Keratinocyte (primary cell): ENCODE data around the gene PAPPA2. TPM values are rescaled to one million over a fixed set of nuclear protein-coding genes. Genes with fewer than 3 reads are reported as not detected.

Experiments used
- DNase-seq: peaks from one replicate; pipeline ENCODE4 v3.0.0-alpha.2; 2011; ENCODE audit warnings: low read depth, missing footprints, low spot score
- FAIRE-seq: peaks from 2 replicates; lab custom pipeline; 2011; peaks lifted over from hg19 to GRCh38; lab: Jason Lieb, UNC
- H2AFZ ChIP-seq: 2 replicates; pipeline ENCODE4 v1.6.0; 2012; ENCODE audit warnings: low read length, control low read depth, inconsistent platforms; ENCODE audit not compliant: control insufficient read depth
- H3K27ac ChIP-seq: 2 replicates; pipeline ENCODE4 v1.5.1; 2011; ENCODE audit warnings: low read length; ENCODE audit not compliant: control insufficient read depth, insufficient read depth
- H3K27me3 ChIP-seq: 3 replicates; pipeline ENCODE4 v1.6.0; 2011; ENCODE audit warnings: low read length; ENCODE audit not compliant: control insufficient read depth, insufficient read depth; ENCODE audit errors: extremely low read depth
- H3K36me3 ChIP-seq, 2 experiments: 2 replicates in 1 of 2; 3 replicates in 1 of 2; pipeline ENCODE4 v1.5.1; 2011; ENCODE audit warnings: low read length in 2 of 2, mild to moderate bottlenecking in 1 of 2; ENCODE audit not compliant: control insufficient read depth in 2 of 2, insufficient read depth in 2 of 2; ENCODE audit errors: extremely low read depth in 1 of 2
- H3K4me1 ChIP-seq: 3 replicates; pipeline ENCODE4 v1.5.1; 2011; ENCODE audit warnings: low read length; ENCODE audit not compliant: control insufficient read depth, insufficient read depth; ENCODE audit errors: extremely low read depth
- H3K4me2 ChIP-seq: 3 replicates; pipeline ENCODE4 v1.6.0; 2011; ENCODE audit warnings: low read depth, low read length; ENCODE audit not compliant: control insufficient read depth, insufficient read depth; ENCODE audit errors: extremely low read depth
- H3K4me3 ChIP-seq, 3 experiments: fragments of 200-600 bp in 1 of 3; sonication (generic) in 1 of 3; 2 replicates in 2 of 3; 3 replicates in 1 of 3; pipeline ENCODE4 v1.5.1; 2011 to 2016; ENCODE audit warnings: low read length in 3 of 3, mild to moderate bottlenecking in 3 of 3, control low read depth in 2 of 3, inconsistent platforms in 1 of 3, low read depth in 1 of 3, mixed read lengths in 1 of 3, mixed run types in 1 of 3, moderate library complexity in 1 of 3; ENCODE audit not compliant: control insufficient read depth in 2 of 3, insufficient read depth in 2 of 3; ENCODE audit errors: extremely low read depth in 1 of 3
- H3K79me2 ChIP-seq: 2 replicates; pipeline ENCODE4 v1.6.0; 2012; ENCODE audit warnings: low read length; ENCODE audit not compliant: control insufficient read depth, insufficient read depth
- H3K9ac ChIP-seq: 3 replicates; pipeline ENCODE4 v1.6.0; 2011; ENCODE audit warnings: low read length; ENCODE audit not compliant: control insufficient read depth, insufficient read depth; ENCODE audit errors: extremely low read depth
- H3K9me1 ChIP-seq: 3 replicates; pipeline ENCODE4 v1.6.0; 2011; ENCODE audit warnings: low read length; ENCODE audit not compliant: control insufficient read depth, insufficient read depth; ENCODE audit errors: extremely low read depth
- H3K9me3 ChIP-seq: 2 replicates; pipeline ENCODE4 v1.5.1; 2012; ENCODE audit warnings: low read depth, low read length; ENCODE audit not compliant: control insufficient read depth
- H4K20me1 ChIP-seq: 3 replicates; pipeline ENCODE4 v1.6.0; 2011; ENCODE audit warnings: low read length; ENCODE audit not compliant: control insufficient read depth, insufficient read depth; ENCODE audit errors: extremely low read depth
- EZH2 ChIP-seq: IDR thresholded peaks from one replicate; pipeline ENCODE4 v1.6.1; 2012; ENCODE audit warnings: inconsistent platforms, mild to moderate bottlenecking, low read length, moderate library complexity
- dilution Hi-C: fragments of 300-500 bp; cut with MboI; formaldehyde crosslinking; loops from one replicate; pipeline ENCODE4 v1.7.0; 2020; ENCODE audit warnings: low sequenced_read_pairs; ENCODE audit not compliant: extremely low pct_ligation_motif_present
- polyA plus RNA-seq, 5 experiments: library from polyadenylated mRNA; depleted of rRNA in 3 of 5; stranded (reverse) in 3 of 5; stranded (forward) in 1 of 5; unstranded in 1 of 5; fragments of >200 nt; gene quantifications; 1 replicate in 1 of 5; 2 replicates in 3 of 5; 3 replicates in 1 of 5; pipeline versions ENCODE4 v1.2.1 to v1.2.3, GENCODE V29; 2011 to 2012; ENCODE audit warnings: missing spikeins in 2 of 5, low read depth in 1 of 5, low replicate concordance in 1 of 5
- TF ChIP-seq, protein P1 (sequence below), 3 experiments: IDR thresholded peaks in 1 of 3; conservative IDR thresholded peaks in 1 of 3; optimal IDR thresholded peaks in 1 of 3; 2 replicates in 2 of 3; 3 replicates in 1 of 3; pipeline versions ENCODE3 to v1.5.1; 2011; ENCODE audit warnings: low read length in 3 of 3, mild to moderate bottlenecking in 3 of 3, moderate library complexity in 2 of 3, control low read depth in 1 of 3, inconsistent platforms in 1 of 3; ENCODE audit not compliant: insufficient read depth in 2 of 3; ENCODE audit errors: extremely low read depth in 1 of 3

PAPPA2 gene
- polyA plus RNA-seq, 1 donor (not counting 4 experiments of a cell fraction or from before 2014, with no cell fraction given): 0.07 TPM

- no peak overlapping the region for H3K4me3 ChIP-seq
- H3K9ac ChIP-seq: no peak overlapping the region
- H3K4me2 ChIP-seq: no peak overlapping the region
- no peaks in the 10 kb centered on the region for H3K9me1 ChIP-seq
- no peaks in the 10 kb centered on the region for H3K4me1 ChIP-seq
- FAIRE-seq: no peak
- no peaks in the 10 kb centered on the region for H3K27me3 ChIP-seq
- TF ChIP-seq, protein P1, sequence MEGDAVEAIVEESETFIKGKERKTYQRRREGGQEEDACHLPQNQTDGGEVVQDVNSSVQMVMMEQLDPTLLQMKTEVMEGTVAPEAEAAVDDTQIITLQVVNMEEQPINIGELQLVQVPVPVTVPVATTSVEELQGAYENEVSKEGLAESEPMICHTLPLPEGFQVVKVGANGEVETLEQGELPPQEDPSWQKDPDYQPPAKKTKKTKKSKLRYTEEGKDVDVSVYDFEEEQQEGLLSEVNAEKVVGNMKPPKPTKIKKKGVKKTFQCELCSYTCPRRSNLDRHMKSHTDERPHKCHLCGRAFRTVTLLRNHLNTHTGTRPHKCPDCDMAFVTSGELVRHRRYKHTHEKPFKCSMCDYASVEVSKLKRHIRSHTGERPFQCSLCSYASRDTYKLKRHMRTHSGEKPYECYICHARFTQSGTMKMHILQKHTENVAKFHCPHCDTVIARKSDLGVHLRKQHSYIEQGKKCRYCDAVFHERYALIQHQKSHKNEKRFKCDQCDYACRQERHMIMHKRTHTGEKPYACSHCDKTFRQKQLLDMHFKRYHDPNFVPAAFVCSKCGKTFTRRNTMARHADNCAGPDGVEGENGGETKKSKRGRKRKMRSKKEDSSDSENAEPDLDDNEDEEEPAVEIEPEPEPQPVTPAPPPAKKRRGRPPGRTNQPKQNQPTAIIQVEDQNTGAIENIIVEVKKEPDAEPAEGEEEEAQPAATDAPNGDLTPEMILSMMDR (optimal IDR thresholded peaks at IDR 0.05 in 1 of 3, IDR thresholded peaks at IDR 0.05 in 1 of 3, conservative IDR thresholded peaks at IDR 0.05 in 1 of 3; ENCODE audit: extremely low read depth in 1 of 3, insufficient read depth in 2 of 3, low read length in 3 of 3): no peak
- no peak for TF ChIP-seq EZH2
- H3K79me2 ChIP-seq: no peaks in the 10 kb centered on the region
- H4K20me1 ChIP-seq: no peaks in the 10 kb centered on the region
- no peaks in the 10 kb centered on the region for H3K36me3 ChIP-seq
- no peak for DNase-seq
- no peaks in the 10 kb centered on the region for H3K9me3 ChIP-seq
- no peak overlapping the region for H2AFZ ChIP-seq
- dilution Hi-C loops: no loop called here
- H3K27ac ChIP-seq: no peak overlapping the region
These were observed 154.9 kb downstream of the PAPPA2 start for GRCh38 chr1:176617881-176618280.

- Histone ChIP-seq H3K27ac (no peak overlapping the region), H3K4me3 (no peak overlapping the region), H4K20me1 (no peaks in the 10 kb centered on the region), H2AFZ (no peak overlapping the region), H3K27me3 (no peaks in the 10 kb centered on the region), H3K9me1 (no peaks in the 10 kb centered on the region), H3K36me3 (no peaks in the 10 kb centered on the region), H3K79me2 (no peaks in the 10 kb centered on the region), H3K9me3 (no peaks in the 10 kb centered on the region), H3K4me2 (no peak overlapping the region), H3K4me1 (no peaks in the 10 kb centered on the region), H3K9ac (no peak overlapping the region)
- no peak for TF ChIP-seq EZH2
- TF ChIP-seq, protein P1 (optimal IDR thresholded peaks at IDR 0.05 in 1 of 3, IDR thresholded peaks at IDR 0.05 in 1 of 3, conservative IDR thresholded peaks at IDR 0.05 in 1 of 3; ENCODE audit: extremely low read depth in 1 of 3, insufficient read depth in 2 of 3, low read length in 3 of 3): no peak
- FAIRE-seq: no peak
- DNase-seq: no peak
- dilution Hi-C loops: no loop called here
These were observed 156.3 kb downstream of the PAPPA2 start for GRCh38 chr1:176619261-176619660.
